NCI-H2107 (cell line): ENCODE data around the gene TBX5.
"Not testable (repeated sequence)": the region's sequence is repeated elsewhere in the genome, so short reads cannot be mapped to it uniquely, and the experiment has no call there.

Source experiments
- DNase-seq: peaks from one replicate; lab custom pipeline; 2025; lab: John Stamatoyannopoulos, UW

Gene TBX5

GRCh38 chr12:114384739-114385138, 21.2 kb downstream of the TBX5 start:
- DNase-seq: no peak

- no peak for DNase-seq
These were observed 24.8 kb downstream of the TBX5 start for GRCh38 chr12:114381177-114381576.

DNA sequence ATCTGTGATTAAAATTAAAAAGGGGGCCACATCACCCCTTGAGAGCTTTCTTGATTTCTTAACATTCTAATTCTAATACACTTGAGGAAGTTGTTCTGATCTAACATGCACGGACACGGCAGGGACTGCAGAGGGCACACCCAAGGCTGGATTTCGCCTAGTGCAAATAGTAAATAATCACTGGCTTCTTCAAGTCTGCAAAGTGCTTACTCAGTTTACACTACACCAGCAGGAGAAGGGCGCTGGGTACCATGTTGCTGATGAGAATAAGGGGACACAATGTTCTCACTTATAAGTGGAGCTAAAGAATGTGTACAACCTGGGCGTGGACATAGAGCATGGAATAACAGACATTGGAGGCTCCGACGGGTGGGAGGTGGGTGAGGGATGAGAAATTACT, 34.2 kb downstream of the TBX5 start:
- no peak for DNase-seq

GRCh38 chr12:114371250-114371649, 34.7 kb downstream of the TBX5 start:
- DNase-seq: no peak

DNA sequence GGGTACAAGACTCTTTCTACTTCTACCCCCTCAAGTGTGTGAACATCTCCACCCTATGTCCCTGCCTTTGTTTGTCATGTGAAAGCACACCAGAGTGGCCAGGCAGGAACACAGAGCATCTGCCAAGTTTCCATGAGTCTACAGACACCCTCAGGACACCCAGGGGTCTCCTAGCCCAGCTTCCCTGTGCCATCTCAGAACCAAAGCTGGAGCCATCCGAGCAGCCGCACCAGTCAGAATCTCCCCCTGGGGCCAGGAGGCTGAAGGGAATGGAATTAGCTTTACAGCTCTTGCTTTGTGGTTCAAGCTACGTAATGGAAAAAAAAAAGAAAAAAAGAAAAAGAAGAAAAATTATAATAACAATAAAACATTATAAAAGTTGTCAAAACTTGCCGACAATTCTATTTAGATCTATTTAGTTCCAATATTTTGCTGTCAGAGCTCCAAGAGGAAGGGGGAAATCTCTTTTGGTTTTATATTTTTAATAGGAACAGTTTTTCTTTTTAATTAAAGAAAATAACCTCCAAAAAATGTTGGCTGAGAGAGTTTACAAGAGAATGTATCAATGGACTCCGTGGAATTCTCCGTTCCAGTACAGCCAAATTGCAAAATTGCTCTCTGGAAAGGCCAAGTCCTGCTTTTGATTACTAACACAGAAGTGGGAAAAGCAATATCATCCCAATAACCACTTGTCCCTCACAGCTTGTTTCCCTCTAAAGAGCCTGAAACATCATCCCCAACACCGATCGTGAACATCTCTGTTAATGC, 37.1 kb downstream of the TBX5 start:
- DNase-seq: no peak

GRCh38 chr12:114361992-114362391, 44.0 kb downstream of the TBX5 start:
- no peak for DNase-seq

DNA sequence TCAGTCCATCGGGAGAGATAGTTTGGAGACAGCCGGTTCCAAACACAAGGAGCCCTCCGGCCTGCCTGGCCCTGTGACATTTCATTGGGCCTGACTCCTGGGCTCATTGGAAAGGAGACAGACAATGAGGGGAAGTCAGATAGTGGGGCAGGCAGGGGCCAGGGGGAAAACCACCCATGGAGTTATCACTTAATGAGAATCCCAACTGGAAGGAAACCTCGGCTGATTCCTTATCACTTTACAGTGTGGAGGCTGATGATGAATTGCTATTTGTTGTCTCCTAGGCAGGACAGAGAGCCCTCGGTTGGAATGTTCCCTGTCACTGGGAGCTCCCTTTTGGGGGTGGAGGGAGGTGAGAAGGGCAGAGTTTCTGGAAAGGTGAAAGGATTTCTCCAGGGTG, 44.4 kb downstream of the TBX5 start:
- no peak for DNase-seq

- DNase-seq: no peak
These were observed 45.5 kb downstream of the TBX5 start for GRCh38 chr12:114360485-114360884.

GRCh38 chr12:114355389-114356088, 50.4 kb downstream of the TBX5 start:
- DNase-seq: no peak

GRCh38 chr12:114349239-114349638, 56.7 kb downstream of the TBX5 start:
- not testable (repeated sequence) for DNase-seq

DNA sequence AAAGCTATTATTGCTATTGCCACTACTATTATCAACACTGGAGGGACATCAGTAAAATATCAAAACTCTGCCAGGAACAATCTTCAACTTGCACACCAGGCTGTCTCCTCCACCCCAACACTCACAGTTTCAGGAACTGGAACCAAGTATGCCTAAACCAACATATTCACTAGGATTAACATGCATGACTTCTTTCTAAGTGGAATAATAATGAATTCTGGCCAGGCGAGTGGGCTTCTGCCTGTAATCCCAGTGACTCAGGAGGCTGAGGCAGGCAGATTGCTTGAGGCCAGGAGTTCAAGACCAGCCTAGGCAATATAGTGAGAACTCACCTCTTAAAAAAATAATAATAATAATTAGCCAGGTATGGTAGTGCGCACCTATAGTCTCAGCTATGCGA, 58.1 kb downstream of the TBX5 start:
- DNase-seq: no peak

DNA sequence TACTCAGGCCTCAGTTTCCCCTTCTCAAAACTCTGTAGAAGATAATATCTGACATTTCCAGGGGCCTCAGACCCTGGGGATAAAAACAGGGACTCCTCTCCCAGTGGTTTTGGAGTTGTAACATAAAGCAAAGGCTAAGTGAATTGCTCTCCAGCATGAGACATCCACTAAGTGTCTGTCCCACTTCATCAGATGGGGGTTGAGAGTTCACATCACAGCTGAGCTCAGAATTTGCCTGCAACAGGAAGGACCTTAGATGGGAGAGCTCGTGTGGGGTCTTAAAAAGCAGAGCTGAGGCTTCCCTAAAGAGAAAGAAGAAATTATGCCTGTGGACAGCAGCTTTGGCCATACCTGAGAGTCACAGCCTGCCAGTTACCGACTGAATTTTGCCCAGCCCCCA, 61.1 kb downstream of the TBX5 start:
- DNase-seq: no peak

GRCh38 chr12:114344303-114344663, 61.7 kb downstream of the TBX5 start:
- DNase-seq: no peak

- DNase-seq: no peak
These were observed 62.2 kb downstream of the TBX5 start for GRCh38 chr12:114343585-114344302.

- DNase-seq: no peak
These were observed 63.3 kb downstream of the TBX5 start for GRCh38 chr12:114342656-114343055.

- DNase-seq: no peak
These were observed 64.3 kb downstream of the TBX5 start for GRCh38 chr12:114341635-114342034.

DNA sequence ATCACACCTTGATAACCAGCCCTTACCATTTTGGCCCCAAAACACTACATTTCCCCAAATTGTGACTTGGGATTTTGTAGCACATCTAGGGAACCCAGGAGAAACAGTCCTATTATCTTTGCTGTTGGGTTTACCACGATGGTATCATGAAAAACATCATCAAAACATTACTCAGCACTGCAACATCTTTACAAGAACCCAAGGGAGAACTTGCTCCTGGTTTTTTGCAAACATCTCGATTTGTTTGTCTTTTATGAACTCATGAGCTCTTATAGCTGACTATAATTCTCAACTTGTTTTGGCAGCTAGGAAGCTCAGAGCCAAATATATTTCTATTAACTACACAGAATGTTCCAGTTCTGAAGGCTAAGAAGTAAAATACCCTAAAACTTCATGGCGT, 65.7 kb downstream of the TBX5 start:
- DNase-seq: no peak

DNA sequence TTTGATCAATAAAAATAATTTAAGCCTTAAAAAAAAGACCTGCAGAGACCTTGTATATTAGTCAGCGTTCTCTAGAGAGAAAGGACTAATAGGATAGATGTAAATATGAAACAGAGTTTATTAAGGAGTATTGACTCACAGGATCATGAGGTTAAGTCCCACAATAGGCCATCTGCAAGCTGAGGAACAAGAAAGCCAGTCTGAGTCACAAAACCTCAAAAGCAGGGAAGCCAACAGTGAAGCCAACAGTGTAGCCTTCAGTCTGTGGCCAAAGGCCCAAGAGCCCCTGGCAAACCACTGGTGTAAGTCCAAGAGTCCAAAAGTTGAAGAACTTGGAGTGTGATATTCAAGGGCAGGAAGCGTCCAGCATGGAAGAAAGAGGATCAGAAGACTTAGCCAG, 66.3 kb downstream of the TBX5 start:
- no peak for DNase-seq

DNA sequence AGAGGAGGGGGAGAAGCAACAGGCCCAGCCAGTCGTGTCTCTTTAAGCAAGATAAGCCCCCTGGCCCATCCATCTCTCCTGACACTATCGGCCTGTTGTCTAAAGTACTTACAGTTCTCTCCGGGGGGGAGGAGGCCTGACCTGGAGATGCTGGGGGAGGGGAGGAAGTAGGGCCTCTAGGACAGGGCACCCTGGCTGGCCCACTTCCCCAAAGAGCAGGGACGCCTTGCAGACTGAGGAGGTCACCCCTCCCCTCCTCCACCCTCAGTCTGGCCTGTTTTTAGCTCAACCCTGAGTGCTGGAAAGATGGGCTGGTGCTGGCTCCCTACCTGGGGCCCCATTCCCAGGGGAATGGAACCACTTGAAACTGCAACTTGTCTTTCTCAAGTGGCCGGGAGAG, 70.3 kb downstream of the TBX5 start:
- no peak for DNase-seq

GRCh38 chr12:114334395-114334794, 71.5 kb downstream of the TBX5 start:
- no peak for DNase-seq

DNA sequence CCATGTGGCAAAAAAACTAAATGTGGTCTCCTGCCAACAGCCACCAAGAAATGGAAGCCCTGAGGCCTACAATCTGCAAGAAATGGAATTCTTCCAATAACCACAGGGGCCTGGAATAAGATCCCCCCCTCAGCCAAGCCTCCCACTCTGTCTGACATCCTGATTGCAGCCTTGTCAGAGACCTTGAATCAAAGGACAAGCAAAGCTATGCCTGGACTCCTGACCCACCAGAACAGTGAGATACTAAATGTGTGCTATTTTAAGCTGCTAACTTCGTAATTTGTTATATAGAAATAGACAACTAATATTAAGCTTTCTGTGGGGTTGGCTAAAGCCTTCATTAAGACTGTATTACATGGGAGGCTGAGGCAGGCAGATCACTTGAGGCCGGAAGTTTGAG, 77.7 kb downstream of the TBX5 start:
- DNase-seq: no peak

GRCh38 chr12:114327765-114328164, 78.2 kb downstream of the TBX5 start:
- DNase-seq: no peak

DNA sequence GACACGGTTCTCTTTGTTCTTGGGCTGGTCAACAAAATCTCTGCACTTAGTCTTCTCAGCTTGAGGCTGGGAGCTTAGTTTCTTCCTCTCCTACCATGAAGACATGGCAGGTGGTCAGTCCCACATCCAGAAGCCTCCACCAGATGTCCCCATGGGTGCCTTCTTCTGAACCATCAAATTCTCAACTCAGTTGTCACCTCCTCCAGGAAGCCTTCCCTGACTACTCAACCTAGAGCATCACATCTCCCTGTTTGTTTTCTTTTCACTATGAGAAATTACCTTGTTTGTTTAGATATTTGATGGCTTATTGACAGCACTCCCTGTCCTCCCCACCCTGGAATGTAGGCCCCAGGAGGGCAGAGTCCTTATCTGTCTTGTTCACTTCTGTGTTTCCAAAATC, 84.4 kb downstream of the TBX5 start:
- DNase-seq: no peak
